KOPT-K1 (cell line): Measurements from ENCODE around the gene NTM.

Experiments used
- H3K27ac ChIP-seq: fragments of 200-600 bp; sonication (generic); 2 replicates; pipeline ENCODE4 v1.5.1; 2016; ENCODE audit warnings: antibody characterized with exemption, mild to moderate bottlenecking, low read depth, low read length; ENCODE audit not compliant: poor library complexity, severe bottlenecking
- H3K36me3 ChIP-seq: fragments of 200-600 bp; sonication (generic); 2 replicates; pipeline ENCODE4 v1.5.1; 2017; ENCODE audit warnings: antibody characterized with exemption, mild to moderate bottlenecking, low read length, moderate library complexity; ENCODE audit not compliant: insufficient read depth
- H3K9me3 ChIP-seq: fragments of 200-600 bp; sonication (generic); 2 replicates; pipeline ENCODE4 v1.5.1; 2017; ENCODE audit warnings: antibody characterized with exemption, low read length, mild to moderate bottlenecking; ENCODE audit not compliant: insufficient read depth, poor library complexity, severe bottlenecking

Gene NTM

DNA sequence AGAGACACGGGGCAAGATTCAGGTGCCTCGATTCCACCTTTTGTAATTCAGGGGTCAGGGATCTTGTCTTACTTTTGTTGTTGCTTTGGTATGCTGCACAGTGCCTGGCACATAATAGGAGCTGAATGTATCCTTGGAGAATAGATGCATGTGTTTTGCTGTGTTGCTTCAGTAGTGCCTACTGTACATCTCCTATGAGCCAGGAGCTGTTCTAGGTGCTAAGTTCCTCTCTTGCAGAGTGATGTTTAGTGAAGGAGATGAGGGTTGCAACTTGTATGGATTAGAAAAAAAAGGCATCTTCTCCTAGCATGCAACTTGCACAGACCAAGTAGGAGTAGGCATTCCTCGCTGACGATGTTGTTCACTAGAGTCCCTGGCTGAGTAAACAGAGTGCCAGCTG lies 555.4 kb downstream of the NTM start:
- H3K36me3 ChIP-seq = no peaks in the 10 kb centered on the region
- H3K9me3 ChIP-seq = no peaks in the 10 kb centered on the region
- no peak overlapping the region for H3K27ac ChIP-seq

DNA sequence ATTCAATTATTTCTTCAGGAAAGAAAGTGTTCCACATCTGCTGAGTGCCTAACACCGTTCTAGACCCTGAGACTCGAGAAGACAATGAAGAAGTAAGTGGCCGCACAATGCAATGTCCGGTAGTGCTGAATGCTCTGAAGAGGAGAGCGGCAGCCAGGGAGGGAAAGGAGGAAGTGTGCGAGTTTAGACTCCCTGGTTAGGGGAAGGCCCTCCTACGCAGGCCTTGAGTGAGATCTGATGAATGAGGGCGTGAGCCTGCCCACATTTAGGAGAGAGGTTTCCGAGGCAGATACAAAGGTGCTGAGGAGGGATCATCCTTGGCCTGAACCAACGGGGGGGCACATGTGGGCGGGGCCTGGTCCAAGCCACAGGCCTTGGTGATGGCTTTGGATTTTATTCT lies 558.6 kb downstream of the NTM start:
- H3K9me3 ChIP-seq = no peaks in the 10 kb centered on the region
- no peaks in the 10 kb centered on the region for H3K36me3 ChIP-seq
- H3K27ac ChIP-seq = no peak overlapping the region

DNA sequence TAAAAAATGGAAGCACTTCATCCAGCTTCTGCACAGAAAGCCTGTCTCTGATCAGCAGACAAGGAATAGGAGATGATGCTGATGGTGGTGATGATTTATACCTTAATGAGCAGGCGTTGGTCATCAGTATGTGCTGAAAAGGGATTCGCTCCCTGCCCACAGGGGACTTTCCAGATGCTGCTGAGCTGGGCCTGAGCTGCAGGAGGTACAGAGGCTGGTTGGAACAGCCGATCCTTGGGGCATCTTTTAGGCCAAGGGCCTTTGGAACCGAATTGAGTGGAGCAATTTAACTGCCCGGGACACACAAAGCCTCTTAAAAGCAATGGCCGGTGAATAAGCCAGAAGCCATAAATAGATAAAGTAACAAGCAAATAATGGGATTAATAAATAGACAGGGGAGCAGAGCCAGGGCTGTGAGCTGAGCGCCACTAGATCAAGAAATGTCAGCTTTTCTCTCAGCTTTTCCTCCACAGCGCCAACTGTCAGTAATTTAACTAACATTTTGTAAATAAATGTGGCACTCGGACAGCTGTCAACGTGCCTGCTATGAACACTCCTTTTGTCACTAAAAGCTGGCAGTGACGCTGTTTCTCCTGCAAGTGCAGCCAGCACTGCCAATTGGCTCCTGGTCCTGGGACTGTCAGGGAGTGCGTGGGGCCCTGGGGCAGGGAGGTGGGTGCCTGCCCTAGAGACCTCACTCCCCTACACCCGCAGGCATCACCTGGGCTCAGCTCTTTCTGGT lies 562.3 kb downstream of the NTM start:
- Histone ChIP-seq H3K9me3 (no peaks in the 10 kb centered on the region), H3K27ac (no peak overlapping the region), H3K36me3 (no peaks in the 10 kb centered on the region)

DNA sequence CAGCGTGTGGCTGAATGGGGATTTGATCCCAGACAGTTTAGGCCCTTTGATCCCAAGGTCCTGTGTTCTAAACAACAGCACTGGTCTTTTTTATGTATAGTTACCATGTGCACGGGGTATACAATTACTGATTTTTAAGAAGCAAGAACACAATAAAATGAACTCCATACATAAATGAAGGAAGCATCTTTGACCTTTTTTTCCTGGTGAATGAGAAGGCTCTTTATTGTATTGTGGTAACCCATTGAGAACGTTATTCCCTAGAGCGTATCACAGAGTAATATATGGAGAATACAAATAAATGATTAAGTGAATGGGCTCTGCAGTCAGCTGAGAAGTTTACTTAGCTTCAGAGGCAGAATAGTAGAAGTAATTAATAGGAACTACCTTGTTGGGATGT lies 563.6 kb downstream of the NTM start:
- no peak overlapping the region for H3K27ac ChIP-seq
- no peaks in the 10 kb centered on the region for H3K9me3 ChIP-seq
- H3K36me3 ChIP-seq = no peaks in the 10 kb centered on the region

DNA sequence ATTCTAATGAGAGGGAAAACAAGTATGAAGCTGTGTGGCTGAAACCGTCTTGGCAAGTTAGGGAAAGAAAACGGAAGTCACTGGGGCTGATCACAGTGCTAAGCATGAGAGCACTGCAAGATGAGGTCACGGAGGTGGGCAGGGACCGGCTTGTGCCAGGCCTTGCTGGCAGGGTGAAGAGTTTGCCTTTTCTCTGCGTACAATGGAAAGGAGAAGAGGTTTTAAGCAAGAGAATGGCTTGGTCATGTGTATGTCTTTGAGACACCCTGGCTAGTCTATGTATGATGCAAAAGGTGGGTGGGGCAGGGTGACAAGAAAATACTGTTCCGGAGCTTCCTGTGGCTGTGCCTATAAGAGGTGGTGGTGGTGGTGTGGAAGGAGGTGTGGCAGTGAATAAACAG lies 567.9 kb downstream of the NTM start:
- Histone ChIP-seq H3K27ac (no peak overlapping the region), H3K36me3 (no peaks in the 10 kb centered on the region), H3K9me3 (no peaks in the 10 kb centered on the region)

DNA sequence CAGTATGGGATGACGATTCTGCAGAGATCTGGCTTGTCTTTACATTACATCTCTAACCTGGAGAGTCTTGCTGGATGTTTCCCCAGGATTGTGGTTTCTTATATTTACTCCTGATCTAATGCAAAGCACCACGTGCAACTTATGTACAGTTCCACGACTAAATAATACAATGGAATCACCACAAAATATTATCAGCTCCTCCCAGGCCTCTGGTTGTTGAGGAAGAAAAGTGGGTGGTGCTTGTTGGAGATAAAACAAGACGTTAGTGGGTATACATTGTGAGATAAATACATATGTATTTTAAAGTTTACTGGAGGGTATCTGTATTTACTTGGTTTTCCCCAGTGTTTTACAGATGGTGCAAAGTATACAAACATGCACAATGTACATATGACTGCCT lies 569.7 kb downstream of the NTM start:
- Histone ChIP-seq H3K36me3 (no peaks in the 10 kb centered on the region), H3K9me3 (no peaks in the 10 kb centered on the region), H3K27ac (no peak overlapping the region)

DNA sequence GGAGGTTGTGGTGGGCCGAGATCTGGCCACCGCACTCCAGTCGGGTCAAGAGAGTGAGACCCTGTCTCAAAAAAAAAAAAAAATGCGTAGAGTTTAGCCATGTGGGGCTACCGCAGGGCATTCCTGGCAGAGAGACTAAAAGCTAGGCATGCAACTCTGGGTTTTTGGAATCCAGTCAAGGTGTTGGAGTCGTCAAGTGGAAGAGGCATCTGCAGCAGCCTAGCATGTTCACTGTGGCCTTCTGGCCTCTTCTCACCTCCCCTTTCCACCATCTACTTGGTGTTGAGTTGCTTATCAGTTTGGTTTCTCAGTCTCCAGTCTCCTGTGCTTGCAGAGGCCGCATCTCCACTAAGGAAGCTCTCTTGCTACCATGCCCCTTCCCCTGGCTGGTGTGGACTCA lies 572.5 kb downstream of the NTM start:
- Histone ChIP-seq H3K27ac (no peak overlapping the region), H3K36me3 (no peaks in the 10 kb centered on the region), H3K9me3 (no peaks in the 10 kb centered on the region)

DNA sequence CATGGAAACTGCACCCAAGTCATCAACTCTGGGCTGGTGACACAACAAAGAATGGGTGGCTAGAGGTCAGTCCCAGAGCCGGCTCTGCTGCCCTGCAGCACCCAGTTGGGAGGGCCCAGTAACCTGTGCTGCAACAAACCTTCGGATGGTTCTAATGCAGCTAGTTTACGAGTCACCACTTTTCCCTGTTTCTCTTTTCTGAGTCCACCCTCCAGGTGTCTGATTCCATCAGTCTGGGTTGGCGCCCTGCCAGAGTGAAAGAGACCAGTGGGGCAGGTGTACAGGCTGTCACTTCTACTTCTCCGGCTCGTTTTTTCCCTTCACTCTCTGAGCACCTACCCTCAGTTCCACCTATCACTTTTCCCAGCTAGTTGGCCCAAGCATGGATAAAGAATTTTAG lies 572.9 kb downstream of the NTM start:
- no peaks in the 10 kb centered on the region for H3K9me3 ChIP-seq
- no peaks in the 10 kb centered on the region for H3K36me3 ChIP-seq
- H3K27ac ChIP-seq = no peak overlapping the region

DNA sequence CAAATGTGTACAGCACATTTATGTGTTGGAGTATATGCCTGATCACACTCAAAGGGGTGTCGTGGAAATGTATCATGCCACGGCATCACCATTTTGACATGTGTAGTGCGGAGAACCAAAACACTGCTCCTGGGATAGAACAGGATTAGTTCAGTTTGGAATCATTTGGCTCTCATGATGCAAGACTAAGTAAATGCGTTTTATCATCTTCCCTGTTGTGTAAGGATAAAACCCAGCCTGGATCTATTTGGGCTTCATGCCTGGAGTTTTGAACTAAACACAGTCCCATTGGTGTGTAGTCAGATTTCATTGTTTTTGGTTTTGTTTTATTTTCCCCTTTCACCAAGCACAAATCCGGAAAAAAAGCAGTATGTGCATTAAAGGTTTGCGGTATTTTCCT lies 574.3 kb downstream of the NTM start:
- Histone ChIP-seq H3K9me3 (no peaks in the 10 kb centered on the region), H3K27ac (no peak overlapping the region), H3K36me3 (no peaks in the 10 kb centered on the region)

DNA sequence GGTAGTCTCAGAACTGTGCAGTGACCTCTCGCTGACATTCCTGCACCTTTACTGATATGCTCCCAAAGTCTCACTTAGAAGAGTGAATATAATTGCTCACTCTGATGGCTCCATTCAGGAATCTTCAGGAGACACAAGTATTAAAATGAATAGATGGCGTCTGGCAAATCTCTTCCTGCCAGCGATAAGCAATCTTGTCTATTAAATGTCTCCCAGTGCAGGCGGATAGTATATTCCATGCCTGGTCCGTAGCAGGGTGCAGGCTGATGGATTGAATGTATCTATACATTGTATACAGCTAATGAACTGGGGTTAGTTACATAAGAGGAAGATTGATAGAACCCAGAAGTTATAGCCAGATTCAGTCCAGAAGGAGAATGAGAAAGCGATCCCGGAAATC lies 575.3 kb downstream of the NTM start:
- Histone ChIP-seq H3K9me3 (no peaks in the 10 kb centered on the region), H3K36me3 (no peaks in the 10 kb centered on the region), H3K27ac (no peak overlapping the region)

DNA sequence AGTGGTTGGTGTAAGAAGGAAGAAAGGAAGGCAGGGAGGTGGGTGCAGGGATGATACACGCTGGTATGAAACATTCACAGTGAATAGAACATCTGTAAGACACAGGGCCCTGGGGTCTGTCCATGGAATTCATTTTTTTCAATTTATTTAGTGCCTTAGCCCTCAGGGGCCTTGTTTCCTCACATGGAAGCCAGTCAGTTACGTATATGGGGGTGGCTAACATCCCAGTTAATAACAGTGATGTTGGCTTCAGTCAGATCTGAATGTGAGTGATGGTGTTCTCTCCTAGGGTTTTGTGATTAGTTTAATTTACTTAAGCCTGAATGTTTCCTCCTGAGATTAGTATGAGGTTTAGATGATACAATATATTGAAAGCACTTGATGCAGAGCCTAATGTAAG lies 577.1 kb downstream of the NTM start:
- Histone ChIP-seq H3K27ac (no peak overlapping the region), H3K36me3 (no peaks in the 10 kb centered on the region)

DNA sequence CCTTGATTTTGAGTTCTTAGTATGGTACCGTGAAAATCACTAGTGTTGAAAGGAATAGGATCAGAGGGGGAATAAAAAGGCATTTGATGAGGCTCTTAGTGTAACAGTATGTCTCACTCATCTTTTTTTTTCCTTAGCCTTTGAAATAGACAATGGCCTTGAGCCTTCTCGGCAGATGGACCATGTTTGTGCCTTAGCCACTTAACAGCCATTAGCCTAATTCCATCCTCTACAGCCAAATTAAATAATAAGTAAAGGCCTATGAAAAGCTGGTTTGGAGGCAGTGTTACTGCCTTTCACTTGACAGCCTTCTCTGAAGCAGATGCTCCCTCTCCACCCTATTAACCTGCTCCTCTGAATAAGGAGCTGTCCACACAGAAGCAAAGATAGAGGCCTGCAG lies 580.7 kb downstream of the NTM start:
- Histone ChIP-seq H3K36me3 (no peaks in the 10 kb centered on the region), H3K9me3 (no peaks in the 10 kb centered on the region), H3K27ac (no peak overlapping the region)

More for the DNA sequence above, 577.1 kb downstream of the NTM start:
- H3K9me3 ChIP-seq = no peaks in the 10 kb centered on the region

DNA sequence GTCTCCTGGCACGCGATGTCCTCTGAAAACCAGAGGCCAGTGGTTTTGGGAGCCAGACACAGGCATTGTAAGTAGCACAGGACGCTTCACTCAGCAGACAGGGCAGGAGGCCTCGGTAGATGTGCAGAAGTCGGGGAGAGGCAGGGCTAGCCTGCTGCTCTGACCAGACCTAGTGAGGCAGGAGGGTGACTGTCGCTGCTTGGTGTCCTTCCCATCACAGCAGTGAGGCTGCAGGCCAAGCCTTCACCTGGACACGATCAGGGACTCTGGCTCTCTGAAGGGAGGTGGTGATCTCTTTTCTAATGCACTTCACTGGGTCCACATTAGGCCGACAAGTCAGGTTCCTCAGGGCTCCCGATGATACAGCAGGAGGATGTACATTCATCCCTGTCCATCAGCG lies 583.7 kb downstream of the NTM start:
- no peaks in the 10 kb centered on the region for H3K36me3 ChIP-seq
- no peaks in the 10 kb centered on the region for H3K9me3 ChIP-seq
- no peak overlapping the region for H3K27ac ChIP-seq

DNA sequence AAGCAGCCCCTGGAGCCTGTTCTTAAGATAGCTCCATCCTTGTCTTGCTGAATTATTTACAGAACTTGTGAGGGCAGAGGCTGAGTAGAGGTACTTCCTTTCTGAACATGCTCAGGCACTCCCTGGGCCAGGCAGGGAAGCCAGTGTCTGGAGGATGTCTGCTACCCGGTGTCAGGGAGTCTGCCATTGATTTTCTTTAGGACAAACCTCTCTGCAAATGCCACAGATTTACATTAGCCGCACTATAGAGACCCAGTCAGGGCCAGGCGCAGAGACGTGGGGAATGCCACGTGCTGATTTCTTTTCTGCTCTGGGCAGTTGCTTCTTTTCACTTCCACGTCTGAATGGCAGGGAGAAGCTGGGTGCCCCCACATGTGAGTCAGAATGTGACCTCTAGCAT lies 585.5 kb downstream of the NTM start:
- H3K9me3 ChIP-seq = no peaks in the 10 kb centered on the region
- no peak overlapping the region for H3K27ac ChIP-seq
- no peaks in the 10 kb centered on the region for H3K36me3 ChIP-seq

DNA sequence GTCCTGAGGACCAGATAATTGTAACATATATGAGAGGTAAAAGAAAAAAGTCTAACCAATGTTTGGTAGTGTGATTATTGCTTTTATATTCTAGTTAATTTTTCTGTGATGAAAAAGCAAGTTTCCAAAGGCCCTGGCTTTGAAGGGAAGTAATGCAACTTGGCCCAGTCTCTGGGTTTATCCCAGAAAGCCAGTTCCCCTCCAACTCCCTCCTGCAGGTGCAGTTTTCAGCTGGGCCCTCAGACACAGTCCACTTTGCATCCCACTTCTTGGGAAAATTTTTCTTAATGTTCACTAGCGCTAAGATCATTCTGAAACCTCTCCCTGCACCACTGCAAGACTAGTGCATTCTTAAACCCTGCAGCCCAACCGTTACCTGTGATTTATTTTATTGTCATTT lies 586.8 kb downstream of the NTM start:
- Histone ChIP-seq H3K36me3 (no peaks in the 10 kb centered on the region), H3K9me3 (no peaks in the 10 kb centered on the region), H3K27ac (no peak overlapping the region)

DNA sequence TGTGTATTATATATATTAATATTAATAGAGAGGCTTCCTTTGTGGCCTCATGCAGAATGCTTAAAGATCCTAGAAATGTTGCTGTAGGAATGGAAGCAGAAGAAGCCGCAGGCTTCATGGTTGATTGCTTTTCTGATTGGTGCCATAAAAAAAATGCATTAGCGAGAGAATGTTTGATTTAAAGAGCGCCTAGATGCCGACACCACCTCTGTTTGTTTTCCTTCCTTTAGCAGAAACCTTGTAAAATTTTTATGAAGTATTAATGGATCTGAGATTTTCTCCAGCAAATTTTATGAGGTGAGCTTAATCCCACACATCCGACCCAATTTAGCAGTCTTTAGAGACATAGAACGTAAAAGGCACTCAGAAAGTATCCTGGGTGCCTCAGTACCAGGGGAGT lies 587.5 kb downstream of the NTM start:
- H3K9me3 ChIP-seq = no peaks in the 10 kb centered on the region
- no peaks in the 10 kb centered on the region for H3K36me3 ChIP-seq
- H3K27ac ChIP-seq = no peak overlapping the region
